Natural killer cell treated with Interleukin-12 subunit alpha and Interleukin-12 subunit beta and Interleukin-15 and Interleukin-18, amount 100 ng/mL, for 72 hours (primary cell): ENCODE measurements around the gene SYT3. TPM values are rescaled to one million over a fixed set of nuclear protein-coding genes. Genes with fewer than 3 reads are reported as not detected.

Experiments used
- ATAC-seq, 2 donors: fragments of 150-1000 bp; cut with Tn5 transposase in 1 of 2; sonication (Bioruptor Pico), chemical (Tn5 transposase) in 1 of 2; 2 replicates each; pipeline ENCODE4 v1.10.0; 2021
- DNase-seq: peaks from one replicate; pipeline ENCODE4 v3.0.0; 2022; ENCODE audit warnings: low spot score
- H3K27ac Mint-ChIP-seq, 2 donors: 1 replicate in 1 of 2; 2 replicates in 1 of 2; pipeline ENCODE4 v1.8.0; 2022; ENCODE audit warnings: mixed read lengths in 2 of 2, mild to moderate bottlenecking in 1 of 2, moderate library complexity in 1 of 2
- H3K27me3 Mint-ChIP-seq, 2 donors: 1 replicate in 1 of 2; 2 replicates in 1 of 2; pipeline ENCODE4 v1.8.0; 2022; ENCODE audit warnings: mixed read lengths in 2 of 2
- H3K36me3 Mint-ChIP-seq: one replicate; pipeline ENCODE4 v1.8.0; 2022; ENCODE audit warnings: mixed read lengths
- H3K4me1 Mint-ChIP-seq, 2 donors: 1 replicate in 1 of 2; 2 replicates in 1 of 2; pipeline ENCODE4 v1.8.0; 2022; ENCODE audit warnings: low read depth in 2 of 2, mixed read lengths in 2 of 2, mild to moderate bottlenecking in 1 of 2
- H3K4me3 Mint-ChIP-seq: one replicate; pipeline ENCODE4 v1.8.0; 2022; ENCODE audit warnings: mixed read lengths
- H3K9me3 Mint-ChIP-seq: 2 replicates; pipeline ENCODE4 v1.8.0; 2022; ENCODE audit warnings: mixed read lengths
- total RNA-seq, 2 donors: library from RNA; stranded (reverse); gene quantifications; one replicate each; pipeline ENCODE4 v1.2.3, GENCODE V29; 2022

SYT3 gene
- total RNA-seq, 2 donors from 2014 or later = not detected

DNA sequence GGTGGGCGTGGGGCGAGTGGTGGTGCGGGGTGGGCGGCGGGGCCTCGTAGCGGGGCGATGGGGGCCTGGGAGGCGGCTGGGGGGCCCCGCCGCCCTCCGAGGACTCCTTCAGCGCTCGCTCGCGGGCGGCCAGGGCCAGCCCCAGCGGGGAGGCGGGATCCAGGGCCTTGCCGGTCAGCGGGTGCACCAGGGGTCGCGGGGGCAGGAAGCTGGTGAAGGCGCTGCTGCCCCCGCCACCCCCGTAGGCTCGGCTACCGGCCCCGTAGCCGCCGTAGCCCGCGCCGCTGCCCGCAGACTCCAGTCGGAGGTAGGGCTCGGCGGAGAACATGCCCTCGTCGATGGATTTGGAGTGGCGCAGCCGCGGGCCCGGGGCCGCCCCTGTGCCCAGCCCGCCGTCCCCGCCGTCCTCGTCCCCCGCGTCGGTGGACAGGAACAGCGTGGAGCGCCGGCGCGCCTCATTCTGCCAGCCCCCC is 28.1 kb upstream of the SYT3 start:
- DNase-seq (no peak), ATAC-seq (no peak)
- H3K4me1 Mint-ChIP-seq = no peaks in the 10 kb centered on the region
- H3K36me3 Mint-ChIP-seq = no peaks in the 10 kb centered on the region
- H3K4me3 Mint-ChIP-seq = no peak overlapping the region
- peaks cover 26 to 28% of the 10 kb centered on the region in 2 donors for H3K27me3 Mint-ChIP-seq
- H3K27ac Mint-ChIP-seq = no peak overlapping the region
- H3K9me3 Mint-ChIP-seq = no peaks in the 10 kb centered on the region

DNA sequence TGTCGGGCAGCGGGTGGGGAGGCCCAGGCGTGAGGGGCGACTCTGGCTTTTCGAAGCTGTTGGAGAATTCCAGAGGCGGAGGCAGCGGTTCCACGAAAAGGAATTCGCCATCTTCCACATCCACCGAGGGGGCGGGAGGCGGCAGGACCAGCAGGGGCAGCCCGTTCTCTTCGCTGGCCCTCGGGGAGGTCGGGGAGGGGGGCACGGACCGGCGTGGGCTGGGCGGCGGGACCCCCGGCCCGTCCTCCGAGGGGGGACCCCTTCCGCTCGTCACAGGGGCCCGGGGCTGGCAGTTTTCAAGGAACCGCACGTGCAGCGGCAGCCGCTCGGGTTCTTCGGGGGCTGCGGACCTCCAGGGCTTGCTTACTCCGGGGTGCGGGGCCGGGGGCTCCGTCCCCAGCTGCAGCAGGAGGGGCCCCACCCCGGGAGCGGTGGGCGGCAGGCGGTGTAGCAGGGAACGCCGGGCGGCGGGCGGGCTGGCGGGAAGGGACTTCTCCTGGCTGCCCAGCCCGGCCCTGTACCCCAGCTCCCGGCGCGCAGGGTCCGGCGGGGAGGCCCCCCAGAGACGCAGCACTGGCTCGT is 27.6 kb upstream of the SYT3 start:
- Mint-ChIP-seq H3K27ac (no peak overlapping the region), H3K27me3 (peaks cover 25 to 28% of the 10 kb centered on the region in 2 donors), H3K4me3 (no peak overlapping the region), H3K4me1 (no peaks in the 10 kb centered on the region), H3K9me3 (no peaks in the 10 kb centered on the region), H3K36me3 (no peaks in the 10 kb centered on the region)
- DNase-seq (no peak), ATAC-seq (no peak)

DNA sequence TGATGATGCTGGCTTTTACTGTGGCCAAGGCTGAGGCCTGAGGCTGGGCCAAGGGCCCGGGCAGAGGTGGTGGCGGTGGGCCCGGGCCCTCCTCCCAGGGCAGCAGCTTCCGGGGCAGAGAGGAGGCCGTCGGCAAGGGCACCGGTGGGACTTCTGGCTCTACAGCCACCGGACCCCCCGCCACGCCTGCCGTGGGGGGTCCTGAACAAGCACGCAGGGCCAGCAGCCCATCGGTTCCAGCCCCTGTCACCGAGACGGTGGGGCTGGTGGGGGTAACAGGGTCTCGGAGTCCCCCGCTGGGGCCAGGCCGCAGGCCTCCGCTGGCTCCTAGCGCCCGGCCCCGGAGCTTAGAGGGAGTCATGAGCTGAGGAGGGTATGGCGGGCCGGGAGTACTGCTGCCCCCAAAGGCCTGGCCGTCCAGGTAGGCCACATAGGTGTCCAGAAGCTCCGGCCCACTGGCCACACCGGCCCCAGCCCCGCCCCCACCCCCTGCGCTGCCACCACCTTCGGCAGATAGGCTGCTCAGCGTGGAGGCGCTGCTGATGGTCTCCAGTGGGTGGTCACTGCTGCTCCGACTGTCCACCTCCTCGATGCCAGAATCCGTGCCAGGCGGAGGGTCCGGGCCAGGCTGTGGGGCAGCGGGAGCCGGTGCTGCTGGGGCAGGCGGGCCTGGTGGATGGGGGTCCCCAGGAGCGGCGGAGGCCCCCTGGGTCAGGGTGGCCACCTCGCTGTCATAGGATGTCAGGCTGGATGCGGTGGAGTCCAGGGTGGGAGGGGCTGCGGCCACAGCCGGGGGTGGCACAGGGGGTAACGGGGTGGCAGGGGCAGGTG is 26.9 kb upstream of the SYT3 start:
- no peak overlapping the region for H3K4me3 Mint-ChIP-seq
- H3K9me3 Mint-ChIP-seq = no peaks in the 10 kb centered on the region
- H3K36me3 Mint-ChIP-seq = no peaks in the 10 kb centered on the region
- no peak overlapping the region for H3K27ac Mint-ChIP-seq
- H3K4me1 Mint-ChIP-seq = no peaks in the 10 kb centered on the region
- DNase-seq (no peak), ATAC-seq (no peak)
- peaks cover 21 to 28% of the 10 kb centered on the region in 2 donors for H3K27me3 Mint-ChIP-seq

DNA sequence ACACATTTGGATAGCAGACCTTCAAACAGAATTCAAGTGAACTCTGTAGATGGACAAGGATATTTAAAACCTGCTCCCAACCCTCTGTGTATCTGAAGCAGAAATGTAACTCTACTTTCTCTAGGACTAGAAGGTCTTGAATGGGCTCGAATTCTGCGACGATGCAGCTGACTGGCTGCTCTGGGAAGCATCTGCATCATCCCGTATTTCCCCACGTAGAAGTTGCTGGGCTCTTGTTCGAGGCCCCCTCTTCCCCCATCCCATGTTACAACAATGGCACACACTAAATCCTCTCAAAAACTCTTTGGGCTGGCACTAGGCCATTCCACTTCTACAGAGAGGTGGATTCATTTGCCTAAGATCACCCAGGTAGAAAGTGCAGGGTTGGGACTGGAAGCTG is 24.5 kb upstream of the SYT3 start:
- Mint-ChIP-seq H3K27ac (no peak overlapping the region), H3K36me3 (no peaks in the 10 kb centered on the region), H3K4me1 (peaks cover 0 to 2% of the 10 kb centered on the region in 2 donors), H3K27me3 (peaks cover 14 to 23% of the 10 kb centered on the region in 2 donors), H3K4me3 (no peak overlapping the region), H3K9me3 (peaks cover 4% of the 10 kb centered on the region)
- ATAC-seq (no peak), DNase-seq (no peak)

DNA sequence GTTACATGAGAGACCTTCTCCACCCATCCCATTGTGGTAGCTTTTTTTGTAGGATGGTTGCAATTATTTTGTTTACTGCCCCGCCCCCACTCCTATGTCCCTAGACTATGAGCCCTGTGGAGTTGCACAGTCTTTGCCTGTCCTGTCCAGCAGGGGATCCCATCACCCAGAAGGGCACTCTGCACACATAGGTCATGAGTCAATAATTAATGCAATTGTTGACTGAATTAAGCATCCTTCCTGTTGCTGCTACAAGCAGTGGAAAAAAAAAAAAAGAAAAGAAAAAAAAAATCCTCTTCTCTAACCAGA is 23.8 kb upstream of the SYT3 start:
- ATAC-seq = no peak
- Mint-ChIP-seq H3K27me3 (peaks cover 16 to 23% of the 10 kb centered on the region in 2 donors), H3K4me3 (no peak overlapping the region)

DNA sequence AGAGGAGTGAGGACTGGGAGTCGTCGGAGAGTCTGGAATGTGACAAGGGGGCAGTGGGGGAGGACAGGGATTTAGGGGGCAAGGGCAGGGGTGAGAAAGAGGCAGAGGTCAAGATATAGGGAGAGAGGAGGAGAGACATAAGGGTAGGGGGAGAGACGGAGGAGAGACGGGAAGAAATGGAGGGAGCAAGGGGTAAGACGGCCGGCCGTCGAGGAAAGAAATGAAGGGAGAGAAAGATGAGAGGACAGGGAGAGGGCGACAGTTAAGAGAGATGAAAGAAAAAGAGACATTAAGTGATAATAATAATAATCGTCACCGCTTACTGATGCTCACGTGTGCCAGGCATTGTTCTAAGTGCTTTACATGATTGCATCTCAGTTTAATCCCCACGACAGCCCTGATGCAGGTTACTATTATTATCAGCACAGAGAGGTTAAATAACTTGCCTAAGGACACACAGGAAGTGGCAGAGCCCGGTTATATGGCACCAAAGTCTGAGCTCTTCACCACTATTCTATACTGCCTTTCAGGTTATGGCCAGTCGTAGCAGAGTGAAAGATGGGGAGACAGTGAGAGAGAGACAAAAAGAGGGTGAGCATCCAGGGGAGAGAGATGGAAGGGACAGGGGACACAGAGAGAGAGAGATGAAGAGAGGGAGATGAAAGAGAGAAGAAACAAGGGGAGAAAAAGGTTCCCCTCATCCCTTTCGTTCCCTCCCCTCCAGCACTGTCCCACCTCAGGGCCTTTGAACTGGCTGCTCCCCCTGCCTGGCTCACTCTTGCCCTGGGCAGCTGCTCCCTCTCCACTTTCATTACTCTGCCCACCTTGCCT is 23.2 kb upstream of the SYT3 start:
- Mint-ChIP-seq H3K4me1 (peaks cover 8 to 10% of the 10 kb centered on the region in 2 donors), H3K9me3 (peaks cover 7% of the 10 kb centered on the region), H3K4me3 (no peak overlapping the region), H3K27me3 (peaks cover 21 to 28% of the 10 kb centered on the region in 2 donors), H3K27ac (no peak overlapping the region), H3K36me3 (peaks cover 7% of the 10 kb centered on the region)
- no peak for ATAC-seq
- no peak for DNase-seq

More for the DNA sequence above, 23.8 kb upstream of the SYT3 start:
- no peak for DNase-seq
- Mint-ChIP-seq H3K9me3 (peaks cover 4% of the 10 kb centered on the region), H3K36me3 (peaks cover 1% of the 10 kb centered on the region), H3K4me1 (peaks cover 2 to 4% of the 10 kb centered on the region in 2 donors), H3K27ac (no peak overlapping the region)

DNA sequence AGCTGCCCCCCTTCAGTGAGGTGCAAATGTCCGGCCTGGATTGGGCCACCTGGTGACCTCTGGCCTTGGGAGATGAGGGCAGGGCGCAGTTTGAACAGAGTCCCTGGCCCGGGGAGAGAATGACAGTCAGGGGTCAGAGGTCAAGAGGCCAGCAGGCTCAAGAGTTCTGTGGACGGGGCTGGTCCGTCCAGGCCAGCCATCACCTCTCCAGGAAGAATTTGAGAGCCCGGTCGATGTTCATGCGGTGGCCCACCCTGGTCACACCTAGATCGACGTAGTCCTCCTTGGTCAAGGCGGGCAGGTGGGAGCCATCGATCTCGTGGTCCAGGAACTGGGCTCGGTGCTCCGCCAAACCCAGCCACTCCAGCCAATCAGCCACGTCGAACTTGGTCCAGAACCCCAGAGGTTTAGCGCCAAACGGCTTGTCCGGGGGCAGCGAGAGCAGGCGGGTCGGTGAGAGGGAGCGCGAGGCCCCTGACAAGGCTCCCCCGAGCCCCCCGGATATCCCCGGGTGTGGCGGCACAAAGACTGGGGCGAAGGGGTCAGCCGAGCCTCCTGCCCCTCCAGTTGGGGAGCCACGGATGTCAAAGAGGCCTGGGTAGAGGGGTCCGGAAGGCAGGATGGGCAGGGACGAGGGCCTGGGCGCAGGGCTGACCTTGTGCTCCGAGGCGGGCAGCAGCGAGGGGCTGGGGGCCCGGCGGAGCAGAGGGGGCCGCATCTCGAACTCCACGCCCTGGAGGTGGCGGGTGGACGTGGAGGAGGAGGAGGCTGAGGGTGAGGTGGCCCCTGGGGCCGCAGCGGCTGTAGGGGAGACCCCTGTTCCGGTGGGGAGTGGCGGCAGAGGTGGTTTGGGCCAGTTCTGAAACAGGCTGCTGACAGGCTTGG is 22.3 kb upstream of the SYT3 start:
- Mint-ChIP-seq H3K27me3 (peaks cover 25 to 33% of the 10 kb centered on the region in 2 donors), H3K4me3 (no peak overlapping the region), H3K27ac (no peak overlapping the region), H3K4me1 (peaks cover 17% of the 10 kb centered on the region in 2 donors), H3K9me3 (peaks cover 7% of the 10 kb centered on the region), H3K36me3 (peaks cover 14% of the 10 kb centered on the region)
- ATAC-seq (no peak), DNase-seq (no peak)

DNA sequence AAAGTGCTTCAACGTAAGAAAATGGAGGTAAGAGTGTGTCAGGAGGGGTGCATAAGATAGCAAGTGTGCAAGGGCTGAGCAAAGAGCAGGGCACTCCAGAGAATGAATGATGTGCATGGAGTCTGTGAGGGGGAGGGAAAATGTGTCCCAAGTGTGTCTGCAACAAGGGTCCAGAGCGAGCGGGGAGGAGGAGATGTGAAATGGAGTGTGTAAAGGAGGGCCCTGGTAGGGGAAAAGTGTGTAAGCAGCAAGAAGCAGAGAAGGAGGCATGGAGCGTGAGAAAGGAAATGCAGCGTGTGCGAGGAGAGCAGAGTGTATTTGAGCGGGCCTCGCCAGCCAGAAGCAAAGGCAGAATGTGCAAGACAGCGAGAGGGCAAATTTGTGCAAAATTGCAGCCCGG is 21.3 kb upstream of the SYT3 start:
- H3K9me3 Mint-ChIP-seq = peaks cover 7% of the 10 kb centered on the region
- peaks cover 14% of the 10 kb centered on the region for H3K36me3 Mint-ChIP-seq
- no peak overlapping the region for H3K27ac Mint-ChIP-seq
- peaks cover 17% of the 10 kb centered on the region in 2 donors for H3K4me1 Mint-ChIP-seq
- ATAC-seq (no peak), DNase-seq (no peak)
- H3K4me3 Mint-ChIP-seq = no peak overlapping the region
- peaks cover 31 to 39% of the 10 kb centered on the region in 2 donors for H3K27me3 Mint-ChIP-seq

DNA sequence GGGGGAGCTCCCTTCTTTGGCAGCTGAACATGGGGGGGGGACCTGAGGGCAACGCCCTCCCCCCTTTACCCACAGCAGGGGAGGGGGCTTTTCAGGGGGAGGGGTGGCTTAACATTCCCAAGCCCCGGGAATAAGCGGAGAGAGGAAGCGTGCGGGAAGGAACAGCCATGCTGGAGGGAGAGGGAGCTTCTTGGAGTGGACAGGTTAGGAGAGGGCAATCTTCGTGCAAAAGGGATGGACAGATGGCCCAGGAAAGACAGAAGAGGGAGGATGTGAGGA is 20.3 kb upstream of the SYT3 start:
- Mint-ChIP-seq H3K9me3 (peaks cover 9% of the 10 kb centered on the region), H3K36me3 (peaks cover 15% of the 10 kb centered on the region), H3K27me3 (peaks cover 35 to 41% of the 10 kb centered on the region in 2 donors), H3K4me1 (peaks cover 17% of the 10 kb centered on the region in 2 donors), H3K27ac (no peak overlapping the region), H3K4me3 (no peak overlapping the region)
- DNase-seq = no peak
- ATAC-seq = no peak

DNA sequence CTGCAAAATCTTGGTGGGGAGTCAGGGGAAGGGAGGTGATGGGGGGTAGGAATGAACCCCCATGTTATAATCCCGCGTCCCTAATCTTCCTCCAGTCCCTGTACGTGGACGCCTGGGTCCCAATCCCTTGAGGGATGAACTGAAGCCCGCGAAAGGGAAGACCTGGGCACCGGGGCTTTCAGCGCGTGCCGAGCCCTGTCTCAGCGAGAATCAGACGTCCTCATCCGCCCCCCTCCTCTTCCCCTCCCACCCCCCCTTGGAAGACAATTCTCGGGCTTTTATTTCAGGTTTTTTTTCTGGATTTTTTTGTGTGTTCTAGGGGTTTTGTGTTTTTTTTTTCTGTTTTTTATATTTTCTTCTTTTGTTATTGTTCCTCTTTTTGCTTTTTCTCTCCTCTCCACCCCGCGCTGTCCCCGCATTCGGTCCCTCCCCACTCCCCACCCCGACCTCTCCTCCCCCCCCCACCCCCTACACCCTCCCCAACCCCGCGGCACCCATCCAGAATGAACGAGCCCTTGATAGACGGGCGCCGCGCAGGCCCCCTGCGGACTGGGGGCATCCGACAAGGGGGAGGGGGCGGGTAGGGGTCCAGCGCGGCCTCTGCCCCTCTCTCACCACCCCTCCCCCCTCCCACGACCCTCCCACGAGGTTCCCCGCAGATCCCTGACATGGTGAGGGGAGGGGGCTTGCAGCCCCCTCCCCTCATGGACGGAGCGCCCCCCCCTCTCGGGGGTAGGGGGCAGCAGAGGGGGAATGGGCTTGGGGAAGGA is 19.8 kb upstream of the SYT3 start:
- H3K4me1 Mint-ChIP-seq = peaks cover 17% of the 10 kb centered on the region in 2 donors

DNA sequence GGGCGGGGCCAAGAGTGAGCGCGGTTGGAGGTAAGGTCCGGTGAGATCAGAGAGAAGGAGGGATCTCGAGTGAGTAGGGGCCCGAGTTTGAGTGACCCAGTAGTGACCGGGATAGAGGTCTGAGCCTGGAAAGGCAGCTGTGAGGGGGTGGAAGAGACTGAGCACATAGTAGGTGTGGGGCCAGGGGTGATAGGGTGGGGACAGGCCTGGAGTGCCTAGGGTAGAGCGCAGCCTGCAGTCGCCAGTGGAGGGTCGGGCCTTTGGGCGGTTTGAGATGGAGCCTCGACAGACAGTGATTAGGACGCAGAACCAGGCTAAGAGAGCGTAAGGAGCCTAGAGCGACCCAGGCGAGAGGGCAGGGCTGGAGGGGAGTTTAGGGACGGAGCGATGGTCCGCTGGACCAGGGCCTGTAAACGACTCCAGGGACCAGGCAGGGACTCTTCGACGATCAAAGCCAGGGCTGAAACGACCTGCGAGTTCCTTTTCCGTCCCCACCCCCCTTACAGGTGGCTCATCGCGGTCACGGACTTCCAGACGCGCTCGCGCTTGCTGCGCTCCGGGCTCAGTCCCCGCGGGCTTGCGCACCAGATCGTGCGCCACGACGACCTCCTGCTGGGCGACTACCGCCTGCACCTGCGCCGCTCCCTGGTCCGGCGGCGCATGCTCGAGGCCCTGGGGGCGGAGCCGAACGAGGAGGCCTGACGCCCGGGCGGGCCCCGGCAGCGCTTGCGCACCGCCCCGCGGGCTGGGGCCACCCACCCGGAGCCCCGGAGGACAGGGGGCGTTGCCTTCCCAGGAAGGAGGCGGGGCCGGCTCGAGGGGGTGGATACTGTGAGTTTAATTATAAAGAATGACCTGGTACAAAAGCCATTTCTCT is 19.0 kb upstream of the SYT3 start:
- ATAC-seq (peak; percentile 43 to 61), DNase-seq (no peak)
- peaks cover 19% of the 10 kb centered on the region for H3K36me3 Mint-ChIP-seq
- peaks cover 17% of the 10 kb centered on the region in 2 donors for H3K4me1 Mint-ChIP-seq
- peaks cover 11% of the 10 kb centered on the region for H3K9me3 Mint-ChIP-seq
- peak overlapping the region in 1 of 2 donors; percentile 63 for H3K27ac Mint-ChIP-seq
- H3K27me3 Mint-ChIP-seq = peaks cover 47 to 48% of the 10 kb centered on the region in 2 donors
- peak overlapping the region; percentile 86 for H3K4me3 Mint-ChIP-seq

More for the DNA sequence above, 19.8 kb upstream of the SYT3 start:
- Mint-ChIP-seq H3K4me3 (peak overlapping the region; percentile 41), H3K9me3 (peaks cover 11% of the 10 kb centered on the region), H3K36me3 (peaks cover 19% of the 10 kb centered on the region), H3K27me3 (peaks cover 40 to 42% of the 10 kb centered on the region in 2 donors), H3K27ac (no peak overlapping the region)
- DNase-seq (no peak), ATAC-seq (no peak)
